Aorta (tissue), 5 donors: ENCODE results near the gene GUCA1A. TPM values are rescaled to one million over a fixed set of nuclear protein-coding genes. Genes with fewer than 3 reads are reported as not detected.

Source experiments
- ATAC-seq: fragments of 200-7000 bp; cut with Tn5 transposase; one replicate; pipeline ENCODE4 v1.9.1; 2022; ENCODE audit warnings: moderate library complexity; ENCODE audit not compliant: low FRiP score
- DNase-seq, 2 donors: peaks; one replicate each; pipeline ENCODE4 v3.0.0-alpha.2; 2020
- H3K27ac ChIP-seq, 2 donors: one replicate each; pipeline ENCODE4 v1.5.1; 2013; ENCODE audit warnings: low read length in 2 of 2, mild to moderate bottlenecking in 2 of 2, moderate library complexity in 2 of 2, control low read depth in 1 of 2, inconsistent platforms in 1 of 2, low read depth in 1 of 2
- H3K27me3 ChIP-seq, 2 donors: one replicate each; pipeline ENCODE4 v1.6.1; 2013; ENCODE audit warnings: control low read depth in 1 of 2, low read length in 1 of 2, mild to moderate bottlenecking in 1 of 2, moderate library complexity in 1 of 2; ENCODE audit not compliant: insufficient read depth in 2 of 2, control insufficient read depth in 1 of 2
- H3K36me3 ChIP-seq, 2 donors: one replicate each; pipeline ENCODE4 v1.6.1; 2013; ENCODE audit warnings: control low read depth in 1 of 2, low read length in 1 of 2, mild to moderate bottlenecking in 1 of 2; ENCODE audit not compliant: insufficient read depth in 2 of 2, control insufficient read depth in 1 of 2
- H3K4me1 ChIP-seq, 2 donors: one replicate each; pipeline ENCODE4 v1.6.1; 2013; ENCODE audit warnings: low read length in 2 of 2, control low read depth in 1 of 2, mild to moderate bottlenecking in 1 of 2, moderate library complexity in 1 of 2; ENCODE audit not compliant: insufficient read depth in 2 of 2, control insufficient read depth in 1 of 2
- H3K4me3 ChIP-seq, 2 donors: one replicate each; pipeline ENCODE4 v1.5.1; 2013; ENCODE audit warnings: low read length in 2 of 2, control low read depth in 1 of 2, mild to moderate bottlenecking in 1 of 2
- H3K9me3 ChIP-seq: one replicate; pipeline ENCODE4 v1.6.1; 2013; ENCODE audit warnings: mild to moderate bottlenecking, low read length; ENCODE audit not compliant: control insufficient read depth
- WGBS, 2 donors: extraction: QIAGEN DNeasy Blood & Tissue Kit; methylation state at CpG; one replicate each; pipeline ENCODE4 v1.1.7; 2013; 5-methylcytosine and 5-hydroxymethylcytosine counted together
- intact Hi-C, 2 donors: fragments of 100-400 bp; cut with DNase I; formaldehyde crosslinking; loops; one replicate each; pipeline versions ENCODE4 v1.14.2 to v1.15.0; 2022
- polyA plus RNA-seq, 2 donors: library from polyadenylated mRNA; stranded (reverse); fragments of 200-250 nt; gene quantifications; one replicate each; pipeline ENCODE4 v1.2.3, GENCODE V29; 2013
- total RNA-seq, 2 donors: library from RNA; stranded (reverse); fragmentation: NEBNext Ultra II Directional; extraction: Animal tissue kit (Norgen Biotek cat#: 25700); gene quantifications; one replicate each; pipeline ENCODE4 v1.2.1, GENCODE V29; 2021
- donor health status: healthy with polysubstance abuse.
- donor health status: Bipolar disorder and iron deficiency.
- donor health status: DM: no; HTN: no; CAD: no.
- donor health status: DM: no; HTN: no; CAD: no.
- donor health status: DM: yes; HTN: yes; CAD: no.

GUCA1A gene
- total and polyA plus RNA-seq, 4 donors = not detected

GRCh38 chr6:42226161-42226611 is 53.0 kb downstream of the GUCA1A start:
- DNase-seq = no peak
- H3K36me3 ChIP-seq = no peaks in the 10 kb centered on the region
- no peak overlapping the region for H3K27ac ChIP-seq
- H3K27me3 ChIP-seq = no peaks in the 10 kb centered on the region
- 46 to 49% methylated on average over 3 of the region's 3 CpGs for WGBS, 2 donors
- H3K4me3 ChIP-seq = no peak overlapping the region
- intact Hi-C loops = no loop called here
- H3K4me1 ChIP-seq = no peaks in the 10 kb centered on the region
- H3K9me3 ChIP-seq = no peaks in the 10 kb centered on the region
- ATAC-seq = no peak

GRCh38 chr6:42226645-42227143 is 53.5 kb downstream of the GUCA1A start:
- no peak overlapping the region for H3K4me3 ChIP-seq
- ATAC-seq (no peak), DNase-seq (peak in 1 of 2 donors; percentile 30)
- H3K27ac ChIP-seq = no peak overlapping the region
- no peaks in the 10 kb centered on the region for H3K36me3 ChIP-seq
- intact Hi-C loops = no loop called here
- no peaks in the 10 kb centered on the region for H3K9me3 ChIP-seq
- WGBS, 2 donors = 74 to 79% methylated on average over 8 of the region's 8 CpGs
- H3K27me3 ChIP-seq = no peaks in the 10 kb centered on the region
- H3K4me1 ChIP-seq = no peaks in the 10 kb centered on the region

DNA sequence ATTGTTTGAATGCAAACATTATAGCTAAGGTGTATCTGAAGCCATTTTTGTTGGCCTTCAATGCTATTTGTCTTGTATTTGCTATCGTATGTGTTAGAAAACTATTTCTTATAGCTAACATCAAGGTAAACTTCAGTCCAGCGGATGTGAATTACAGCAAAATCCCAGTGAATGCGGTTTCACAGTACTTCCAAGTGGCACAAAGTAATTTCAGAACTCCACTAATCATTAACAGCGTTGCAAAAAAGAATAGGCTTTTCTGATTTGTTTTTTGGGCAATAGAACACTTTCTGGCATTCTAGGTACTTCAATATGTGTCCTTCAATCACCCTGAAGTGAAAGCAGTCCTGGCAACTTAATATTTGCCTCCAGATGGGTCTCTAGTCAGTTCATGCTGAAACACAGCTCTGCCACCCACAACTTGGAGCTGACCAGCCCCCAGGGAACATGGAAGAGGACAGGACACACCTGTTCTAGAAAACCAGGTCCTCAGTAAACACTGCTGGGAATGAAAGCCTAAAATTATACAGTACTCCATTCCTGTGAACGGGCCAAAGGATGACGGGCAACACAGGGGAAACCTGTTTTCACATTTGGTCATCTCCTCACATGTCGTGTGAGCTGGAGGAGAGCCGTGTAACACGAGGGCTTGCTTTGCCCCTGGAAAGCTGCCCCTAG is 54.1 kb downstream of the GUCA1A start:
- 89 to 90% methylated on average over 9 of the region's 9 CpGs for WGBS, 2 donors
- intact Hi-C loops = no loop called here
- Histone ChIP-seq H3K4me3 (no peak overlapping the region), H3K36me3 (no peaks in the 10 kb centered on the region), H3K9me3 (no peaks in the 10 kb centered on the region), H3K27me3 (no peaks in the 10 kb centered on the region), H3K4me1 (no peaks in the 10 kb centered on the region), H3K27ac (no peak overlapping the region)
- no peak for ATAC-seq
- peak in 1 of 2 donors; percentile 15 for DNase-seq

DNA sequence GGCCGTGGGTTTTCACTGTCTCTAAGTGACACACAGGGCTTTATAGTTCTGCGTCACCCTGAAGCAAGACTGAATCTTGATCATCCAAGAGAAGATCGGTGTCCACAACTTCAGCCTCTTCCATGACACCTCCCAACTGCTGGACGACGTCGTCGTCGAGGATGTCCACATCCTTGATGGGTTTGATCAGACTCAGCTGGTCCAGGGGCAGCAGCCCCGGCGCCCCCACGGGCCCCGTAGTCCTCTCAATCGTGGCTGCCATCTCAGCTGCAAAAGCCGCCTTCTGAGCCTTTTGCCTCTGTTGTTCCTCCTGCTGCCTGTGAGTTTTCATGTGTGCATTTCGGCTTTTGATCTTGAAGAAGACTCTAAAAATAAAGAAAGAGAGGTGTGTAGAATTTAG is 55.1 kb downstream of the GUCA1A start:
- no peaks in the 10 kb centered on the region for H3K36me3 ChIP-seq
- H3K27ac ChIP-seq = no peak overlapping the region
- intact Hi-C loops = no loop called here
- H3K4me3 ChIP-seq = no peak overlapping the region
- H3K4me1 ChIP-seq = no peaks in the 10 kb centered on the region
- DNase-seq = peak in 1 of 2 donors; percentile 66
- ATAC-seq = no peak
- no peaks in the 10 kb centered on the region for H3K9me3 ChIP-seq
- 92 to 94% methylated on average over 15 of the region's 15 CpGs for WGBS, 2 donors
- no peaks in the 10 kb centered on the region for H3K27me3 ChIP-seq

Other genes with a start within 250 kb of the GUCA1A start
- 10 to 100 TPM; 47.8 to 51.4 TPM for gene CCND3, start 231.6 kb upstream of the GUCA1A start, total RNA-seq
- 10 to 100 TPM; 45.2 to 48.3 TPM for gene CCND3, start 231.6 kb upstream of the GUCA1A start, polyA plus RNA-seq
- gene TAF8, start 122.8 kb upstream of the GUCA1A start, total RNA-seq = 10 to 100 TPM; 24.2 to 28.6 TPM
- 10 to 100 TPM; 14.7 to 15.0 TPM for gene TAF8, start 122.8 kb upstream of the GUCA1A start, polyA plus RNA-seq
- 1 to 10 TPM; 1.7 to 3.1 TPM for gene C6orf132, start 30.7 kb upstream of the GUCA1A start, total RNA-seq
- gene C6orf132, start 30.7 kb upstream of the GUCA1A start, polyA plus RNA-seq = 10 to 100 TPM in 1 of 2 donors, under 1 TPM in 1; 0.51 to 30.7 TPM
- gene GUCA1B, start 21.6 kb downstream of the GUCA1A start, total RNA-seq = 1 to 10 TPM; 2.0 to 4.1 TPM
- gene GUCA1B, start 21.6 kb downstream of the GUCA1A start, polyA plus RNA-seq = 1 to 10 TPM in 1 of 2 donors, under 1 TPM in 1; 0.88 to 2.4 TPM
- gene MRPS10, start 44.5 kb downstream of the GUCA1A start, total RNA-seq = 10 to 100 TPM; 20.2 to 24.3 TPM
- gene MRPS10, start 44.5 kb downstream of the GUCA1A start, polyA plus RNA-seq = 10 to 100 TPM; 17.7 to 28.4 TPM